Neural cell (in vitro differentiated cells): ENCODE data around the gene PSENEN.

Experiments
- EP300 ChIP-seq: fragments of 450-650 bp; conservative IDR thresholded peaks from 2 replicates; pipeline ENCODE4 v1.6.1; 2014; ENCODE audit warnings: antibody characterized with exemption, mild to moderate bottlenecking, moderate library complexity; ENCODE audit not compliant: poor library complexity, severe bottlenecking
- EZH2 ChIP-seq: fragments of 200-600, 300-800 bp; shearing (Covaris generic), sonication (generic); IDR thresholded peaks from 2 replicates; pipeline ENCODE4 v1.6.1; 2014; ENCODE audit warnings: antibody characterized with exemption, low read length, borderline replicate concordance, mild to moderate bottlenecking; ENCODE audit not compliant: insufficient read depth, poor library complexity, severe bottlenecking
- MXI1 ChIP-seq: fragments of 450-650 bp; conservative IDR thresholded peaks from 2 replicates; pipeline ENCODE4 v1.6.1; 2014; ENCODE audit warnings: antibody characterized with exemption, mild to moderate bottlenecking; ENCODE audit not compliant: poor library complexity, severe bottlenecking
- POLR2AphosphoS5 ChIP-seq: IDR thresholded peaks from 2 replicates; pipeline ENCODE4 v1.6.1; 2012
- RAD21 ChIP-seq: fragments of 450-650 bp; conservative IDR thresholded peaks from 2 replicates; pipeline ENCODE4 v1.6.1; 2014; ENCODE audit warnings: antibody characterized with exemption, mild to moderate bottlenecking, moderate library complexity
- SMC3 ChIP-seq: fragments of 450-650 bp; conservative IDR thresholded peaks from 2 replicates; pipeline ENCODE4 v1.6.1; 2014; ENCODE audit warnings: antibody characterized with exemption, mild to moderate bottlenecking, moderate library complexity; ENCODE audit not compliant: poor library complexity
- TAF1 ChIP-seq: IDR thresholded peaks from 2 replicates; pipeline ENCODE4 v1.6.1; 2012; ENCODE audit warnings: low read depth
- TF ChIP-seq, protein P1 (sequence below): fragments of 450-650 bp; IDR thresholded peaks from 2 replicates; pipeline ENCODE4 v1.5.1; 2014; ENCODE audit warnings: antibody characterized with exemption, mild to moderate bottlenecking, moderate library complexity; ENCODE audit not compliant: poor library complexity, severe bottlenecking
- TF ChIP-seq, protein P2 (sequence below): IDR thresholded peaks from 2 replicates; pipeline ENCODE4 v1.6.1; 2012; ENCODE audit warnings: borderline replicate concordance

DNA sequence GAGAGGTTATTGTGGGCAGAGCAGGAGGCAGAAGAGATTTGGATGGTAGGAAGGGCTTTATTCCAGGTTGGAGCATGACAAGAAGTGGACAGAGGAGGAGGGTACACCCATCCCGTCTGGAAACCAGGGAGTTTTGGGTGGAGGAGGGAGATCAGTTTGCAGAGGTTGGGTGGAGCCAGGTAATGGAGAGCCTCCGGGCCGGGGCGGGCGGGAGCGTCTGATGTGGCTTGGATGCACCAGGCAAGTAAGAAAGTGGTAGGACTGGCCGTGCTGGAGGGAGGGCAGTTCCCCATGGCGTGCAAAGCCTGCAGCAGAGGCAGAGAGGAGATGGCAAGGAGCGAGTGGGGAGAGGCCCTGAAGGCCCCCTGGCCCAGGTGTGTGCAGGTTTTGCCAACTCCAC, 14.1 kb upstream of the PSENEN start:
- TF ChIP-seq, protein P1, sequence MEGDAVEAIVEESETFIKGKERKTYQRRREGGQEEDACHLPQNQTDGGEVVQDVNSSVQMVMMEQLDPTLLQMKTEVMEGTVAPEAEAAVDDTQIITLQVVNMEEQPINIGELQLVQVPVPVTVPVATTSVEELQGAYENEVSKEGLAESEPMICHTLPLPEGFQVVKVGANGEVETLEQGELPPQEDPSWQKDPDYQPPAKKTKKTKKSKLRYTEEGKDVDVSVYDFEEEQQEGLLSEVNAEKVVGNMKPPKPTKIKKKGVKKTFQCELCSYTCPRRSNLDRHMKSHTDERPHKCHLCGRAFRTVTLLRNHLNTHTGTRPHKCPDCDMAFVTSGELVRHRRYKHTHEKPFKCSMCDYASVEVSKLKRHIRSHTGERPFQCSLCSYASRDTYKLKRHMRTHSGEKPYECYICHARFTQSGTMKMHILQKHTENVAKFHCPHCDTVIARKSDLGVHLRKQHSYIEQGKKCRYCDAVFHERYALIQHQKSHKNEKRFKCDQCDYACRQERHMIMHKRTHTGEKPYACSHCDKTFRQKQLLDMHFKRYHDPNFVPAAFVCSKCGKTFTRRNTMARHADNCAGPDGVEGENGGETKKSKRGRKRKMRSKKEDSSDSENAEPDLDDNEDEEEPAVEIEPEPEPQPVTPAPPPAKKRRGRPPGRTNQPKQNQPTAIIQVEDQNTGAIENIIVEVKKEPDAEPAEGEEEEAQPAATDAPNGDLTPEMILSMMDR: no peak
- no peak for TF ChIP-seq SMC3
- TF ChIP-seq, protein P2, sequence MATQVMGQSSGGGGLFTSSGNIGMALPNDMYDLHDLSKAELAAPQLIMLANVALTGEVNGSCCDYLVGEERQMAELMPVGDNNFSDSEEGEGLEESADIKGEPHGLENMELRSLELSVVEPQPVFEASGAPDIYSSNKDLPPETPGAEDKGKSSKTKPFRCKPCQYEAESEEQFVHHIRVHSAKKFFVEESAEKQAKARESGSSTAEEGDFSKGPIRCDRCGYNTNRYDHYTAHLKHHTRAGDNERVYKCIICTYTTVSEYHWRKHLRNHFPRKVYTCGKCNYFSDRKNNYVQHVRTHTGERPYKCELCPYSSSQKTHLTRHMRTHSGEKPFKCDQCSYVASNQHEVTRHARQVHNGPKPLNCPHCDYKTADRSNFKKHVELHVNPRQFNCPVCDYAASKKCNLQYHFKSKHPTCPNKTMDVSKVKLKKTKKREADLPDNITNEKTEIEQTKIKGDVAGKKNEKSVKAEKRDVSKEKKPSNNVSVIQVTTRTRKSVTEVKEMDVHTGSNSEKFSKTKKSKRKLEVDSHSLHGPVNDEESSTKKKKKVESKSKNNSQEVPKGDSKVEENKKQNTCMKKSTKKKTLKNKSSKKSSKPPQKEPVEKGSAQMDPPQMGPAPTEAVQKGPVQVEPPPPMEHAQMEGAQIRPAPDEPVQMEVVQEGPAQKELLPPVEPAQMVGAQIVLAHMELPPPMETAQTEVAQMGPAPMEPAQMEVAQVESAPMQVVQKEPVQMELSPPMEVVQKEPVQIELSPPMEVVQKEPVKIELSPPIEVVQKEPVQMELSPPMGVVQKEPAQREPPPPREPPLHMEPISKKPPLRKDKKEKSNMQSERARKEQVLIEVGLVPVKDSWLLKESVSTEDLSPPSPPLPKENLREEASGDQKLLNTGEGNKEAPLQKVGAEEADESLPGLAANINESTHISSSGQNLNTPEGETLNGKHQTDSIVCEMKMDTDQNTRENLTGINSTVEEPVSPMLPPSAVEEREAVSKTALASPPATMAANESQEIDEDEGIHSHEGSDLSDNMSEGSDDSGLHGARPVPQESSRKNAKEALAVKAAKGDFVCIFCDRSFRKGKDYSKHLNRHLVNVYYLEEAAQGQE: no peak
- TF ChIP-seq TAF1: no peak
- no peak for TF ChIP-seq EZH2
- TF ChIP-seq EP300: no peak
- TF ChIP-seq RAD21: no peak
- TF ChIP-seq POLR2AphosphoS5: no peak
- no peak for TF ChIP-seq MXI1
